NCI-H2227 (cell line): ENCODE data around the gene SDCCAG8.

Experiments
- DNase-seq: peaks from one replicate; lab custom pipeline; 2025; ENCODE audit not compliant: unreplicated experiment; lab: John Stamatoyannopoulos, UW

SDCCAG8 gene

GRCh38 chr1:243477731-243478290 lies 222.0 kb downstream of the SDCCAG8 start:
- no peak for DNase-seq

DNA sequence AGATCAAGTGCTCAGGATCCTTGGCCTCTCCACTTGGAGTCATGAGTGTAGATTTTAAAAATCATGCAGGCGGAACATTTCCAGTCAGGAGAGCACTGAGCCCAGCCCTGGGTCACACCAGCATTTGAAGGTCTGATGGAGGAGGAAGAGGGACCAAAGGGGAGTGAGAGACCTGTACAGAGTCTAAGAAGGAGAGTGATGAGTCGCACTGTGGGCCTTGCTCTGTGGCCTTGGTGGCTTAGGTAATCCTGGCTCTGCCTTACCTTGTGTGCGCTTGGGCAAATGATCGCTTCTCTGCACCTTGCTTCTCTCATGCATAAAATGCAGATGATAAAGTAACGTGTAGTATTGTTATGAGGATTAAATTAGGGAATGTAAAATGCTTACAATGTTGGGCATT lies 225.3 kb downstream of the SDCCAG8 start:
- DNase-seq = no peak

GRCh38 chr1:243482141-243483022 lies 226.5 kb downstream of the SDCCAG8 start:
- peak; percentile 47 for DNase-seq

- DNase-seq = peak; percentile 26
Observed at GRCh38 chr1:243483071-243483771, 227.4 kb downstream of the SDCCAG8 start.

DNA sequence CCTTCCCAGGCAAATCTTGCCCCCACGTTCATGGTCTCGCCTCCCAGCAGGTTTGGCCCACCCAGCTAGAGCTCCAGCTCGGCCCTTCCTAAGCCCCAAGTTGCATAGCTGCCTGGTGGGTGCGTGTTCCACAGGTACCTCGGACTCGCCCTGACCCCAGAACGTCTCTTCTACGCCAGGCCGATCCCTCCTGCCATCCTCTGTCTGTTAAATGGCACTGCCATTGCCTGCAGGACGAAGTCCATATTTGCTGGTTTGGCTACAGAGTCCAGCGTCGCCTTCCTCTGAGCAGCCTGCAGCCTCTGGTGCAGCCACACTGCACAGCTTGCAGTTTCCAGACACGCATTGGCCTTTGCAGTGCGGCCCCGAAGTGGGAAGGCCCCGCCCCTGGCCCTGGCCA lies 228.1 kb downstream of the SDCCAG8 start:
- no peak for DNase-seq

DNA sequence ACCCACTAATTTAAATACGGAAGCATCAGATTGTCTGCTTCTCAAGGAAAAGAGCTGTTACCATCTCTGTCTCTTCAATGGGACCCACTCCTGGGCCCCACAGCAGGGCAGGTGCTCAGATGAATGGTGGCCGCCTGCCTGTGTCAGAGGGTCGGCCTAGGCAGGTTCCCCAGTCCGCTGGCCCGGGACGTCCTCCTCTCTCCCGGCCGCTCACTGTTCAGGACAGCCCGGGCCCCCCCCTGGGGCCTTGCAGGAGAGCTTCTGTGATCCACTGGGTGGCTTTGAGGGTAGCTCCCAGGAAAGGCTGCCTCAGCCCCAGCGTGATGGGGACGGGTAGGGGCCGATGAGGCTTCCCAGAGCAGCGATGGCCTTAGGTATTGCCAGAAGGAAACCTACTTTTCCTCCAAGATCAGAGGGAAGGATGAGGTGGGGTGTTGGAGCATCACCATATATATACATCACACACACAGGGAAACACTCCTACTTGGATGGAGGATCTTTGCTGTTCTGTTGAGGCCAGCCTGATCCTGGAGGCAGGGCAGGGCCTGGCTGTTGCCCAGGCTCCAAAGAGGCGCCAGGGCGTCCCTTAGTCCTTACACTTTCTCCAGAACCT lies 231.3 kb downstream of the SDCCAG8 start:
- no peak for DNase-seq

DNA sequence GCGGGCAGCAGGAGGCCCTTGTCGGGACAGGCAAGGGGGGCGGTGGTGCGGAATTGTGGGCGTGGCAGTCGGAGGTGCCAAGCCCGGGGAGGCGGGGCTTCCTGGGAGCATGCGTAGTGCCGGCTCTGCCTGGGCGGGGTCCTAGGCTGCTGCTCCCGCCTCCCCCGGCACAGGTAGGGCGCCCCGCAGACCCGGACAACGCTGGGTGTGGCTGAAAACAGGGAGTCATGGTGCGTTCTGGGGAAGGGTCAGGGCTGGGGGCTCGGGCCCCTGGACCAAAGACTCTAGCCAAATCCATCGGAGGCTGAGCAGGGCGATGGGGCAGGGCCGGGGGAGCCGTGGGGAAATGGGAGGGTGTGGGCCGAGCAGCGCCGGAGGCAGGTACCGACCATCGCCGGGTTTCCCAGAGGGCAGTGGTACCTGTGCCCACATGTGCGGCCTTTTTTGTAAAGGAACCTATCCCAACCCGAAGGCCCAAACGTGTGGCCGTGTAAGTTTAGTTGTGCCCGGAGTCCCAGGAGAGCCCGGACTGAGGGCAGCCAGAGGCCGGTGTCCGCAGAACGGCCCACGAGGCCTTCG lies 231.9 kb downstream of the SDCCAG8 start:
- DNase-seq = no peak

DNA sequence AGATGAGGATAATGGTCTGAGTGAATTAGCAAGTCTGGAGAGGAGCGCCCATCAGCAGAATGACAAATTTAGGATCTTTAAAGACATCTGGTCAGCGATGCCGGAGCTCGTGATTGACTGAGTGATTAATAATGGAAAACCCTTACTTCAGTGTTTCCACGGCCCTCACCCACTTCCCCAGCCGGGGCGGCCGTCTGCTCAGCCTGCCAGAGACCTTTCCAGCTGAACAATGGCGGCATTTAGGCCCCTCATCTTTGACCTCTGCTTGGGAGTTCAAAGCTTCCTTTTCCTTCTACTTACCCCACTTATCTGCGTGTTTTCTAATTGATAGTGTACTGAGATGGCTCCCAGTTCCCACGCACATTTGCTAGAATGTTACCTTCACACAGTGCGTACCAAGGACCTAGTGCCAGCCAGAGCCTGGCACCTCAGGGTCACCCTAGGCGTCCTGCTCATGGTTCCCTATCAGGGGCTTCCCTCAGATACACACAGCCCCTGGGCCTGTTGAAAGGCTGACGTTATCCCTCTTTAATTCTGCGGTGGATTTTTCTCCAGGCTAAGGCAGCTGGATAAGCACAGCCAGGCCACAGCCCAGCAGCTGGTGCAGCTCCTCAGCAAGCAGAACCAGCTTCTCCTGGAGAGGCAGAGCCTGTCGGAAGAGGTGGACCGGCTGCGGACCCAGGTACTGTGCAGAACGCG lies 232.8 kb downstream of the SDCCAG8 start:
- no peak for DNase-seq

GRCh38 chr1:243489158-243489527 lies 233.3 kb downstream of the SDCCAG8 start:
- no peak for DNase-seq

- DNase-seq = no peak
Observed at GRCh38 chr1:243489681-243490546, 234.1 kb downstream of the SDCCAG8 start.

GRCh38 chr1:243490748-243491686 lies 235.2 kb downstream of the SDCCAG8 start:
- no peak for DNase-seq

DNA sequence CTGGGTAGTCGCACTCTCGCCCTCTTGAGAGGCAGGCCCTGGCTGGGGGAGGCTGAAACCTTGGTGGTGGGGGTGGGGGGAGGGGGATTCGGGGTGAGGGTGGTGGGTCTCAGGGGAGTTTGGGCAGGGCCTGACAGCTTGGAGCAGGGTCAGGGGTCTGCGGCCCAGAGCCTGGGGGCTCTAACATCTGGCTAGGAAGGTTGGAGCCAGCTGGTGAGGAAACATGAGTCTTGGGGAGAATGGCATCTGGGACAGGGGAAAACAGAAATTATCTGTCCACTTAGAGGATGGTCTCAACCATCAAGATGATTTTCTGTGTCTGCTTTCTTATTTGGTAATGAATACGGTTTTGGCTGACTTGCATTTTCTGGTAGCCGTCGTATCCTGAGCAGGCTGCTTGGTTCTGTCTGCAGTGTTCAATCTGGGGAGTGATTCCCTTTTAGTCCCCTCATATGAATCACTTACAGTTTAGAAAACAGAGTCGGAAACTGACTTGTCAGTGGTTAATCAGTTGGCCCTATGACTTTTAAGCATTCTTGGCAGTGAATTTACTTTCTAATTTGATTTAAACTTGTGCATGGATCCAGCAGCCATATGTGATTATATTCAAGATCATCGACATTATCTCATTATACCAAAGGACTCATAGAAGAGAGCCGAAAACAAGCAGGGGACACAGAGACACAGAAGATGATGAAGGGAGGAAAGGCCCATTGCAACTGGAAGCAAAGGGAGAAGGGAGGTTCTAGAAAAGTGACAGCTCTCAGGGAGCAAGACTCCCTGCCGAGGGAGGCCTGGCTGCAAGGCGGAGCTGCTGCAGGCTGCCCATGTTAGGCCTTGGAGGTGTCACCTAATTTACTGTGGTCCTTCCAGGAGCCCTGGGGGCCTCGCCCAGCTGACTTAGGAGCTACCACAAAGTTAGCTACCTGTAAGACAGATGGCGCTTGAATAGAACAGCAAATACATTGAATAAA lies 237.6 kb downstream of the SDCCAG8 start:
- no peak for DNase-seq

GRCh38 chr1:243494741-243495431 lies 239.0 kb downstream of the SDCCAG8 start:
- no peak for DNase-seq

DNA sequence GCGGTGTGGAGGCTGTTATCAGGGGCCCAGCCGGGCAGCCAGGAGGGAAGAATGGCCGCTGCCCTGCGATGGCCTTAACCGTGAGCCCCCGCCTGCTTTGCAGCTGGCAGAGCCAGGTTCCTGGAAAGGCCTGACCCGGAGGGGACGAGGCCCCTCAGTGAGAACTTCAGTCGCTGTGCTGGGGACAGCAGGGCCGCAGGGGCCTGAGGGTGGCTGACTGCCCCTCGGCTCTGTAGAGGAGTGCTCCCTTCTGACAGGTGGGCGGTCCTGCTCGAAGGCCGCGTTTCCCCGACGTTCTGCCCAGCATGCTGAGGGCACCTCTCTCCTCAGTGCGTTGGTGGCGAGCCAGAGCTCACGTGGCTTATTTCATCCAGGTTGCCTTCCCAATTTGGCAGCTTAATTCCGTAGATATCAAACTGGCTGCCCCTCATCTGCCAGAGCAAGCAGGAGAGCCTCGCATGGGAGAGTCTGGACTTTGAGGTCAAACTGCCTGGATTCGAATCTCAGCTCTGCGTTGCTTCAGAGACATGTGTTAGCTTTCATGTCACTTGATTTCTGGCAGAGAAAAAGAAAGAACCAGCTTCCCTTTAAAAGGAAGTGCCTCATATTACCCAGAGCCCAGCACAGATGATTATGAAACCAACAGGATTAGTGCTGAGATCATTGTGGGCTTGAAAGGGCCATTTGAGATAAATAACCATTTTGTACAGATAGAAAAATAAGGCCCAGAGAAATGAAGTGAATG lies 239.8 kb downstream of the SDCCAG8 start:
- no peak for DNase-seq

DNA sequence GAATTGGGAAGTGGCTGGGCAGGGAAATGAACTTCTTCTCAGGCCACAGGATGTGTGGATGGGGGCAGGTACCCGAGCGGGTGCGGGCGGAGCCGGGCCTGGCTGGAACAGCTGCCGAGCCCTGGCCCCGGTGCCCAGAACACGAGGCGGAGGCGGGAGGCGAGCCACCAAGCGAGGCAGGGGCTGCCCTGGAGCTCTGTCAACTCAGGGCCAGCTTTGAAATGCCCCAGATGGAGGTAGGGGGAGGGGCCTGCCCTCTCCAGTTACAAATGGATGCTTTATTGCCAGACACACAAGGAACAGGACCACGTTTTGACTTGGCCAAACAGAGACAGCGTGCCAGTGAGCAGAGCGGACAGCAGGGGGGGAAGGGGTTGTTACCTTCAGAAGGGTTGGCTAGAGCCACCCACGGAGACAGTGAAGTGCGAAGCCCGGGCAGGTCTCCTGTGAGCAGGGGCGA lies 240.4 kb downstream of the SDCCAG8 start:
- no peak for DNase-seq

DNA sequence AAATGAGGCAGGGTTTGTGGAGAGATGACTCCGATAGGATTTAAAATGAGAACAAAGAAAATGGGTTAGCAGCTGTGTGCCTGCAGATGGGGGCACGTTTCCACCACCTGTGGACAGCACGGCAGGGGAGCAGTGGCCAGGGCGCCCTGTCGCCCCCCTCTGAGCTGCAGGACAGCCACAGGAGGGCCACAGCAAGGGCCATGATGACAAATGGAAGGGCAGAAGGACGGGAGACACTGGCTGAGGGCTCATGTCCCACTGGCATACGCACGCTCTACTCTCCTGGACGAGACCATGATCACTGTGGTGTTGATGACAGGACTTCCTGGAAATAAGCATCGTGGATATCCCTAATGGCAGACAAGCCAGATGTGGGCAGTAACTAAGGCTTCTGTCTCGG lies 241.0 kb downstream of the SDCCAG8 start:
- DNase-seq = no peak
